OCI-LY1 (cell line): ENCODE data around the gene AADAC.
"Not testable (repeated sequence)": the region's sequence is repeated elsewhere in the genome, so short reads cannot be mapped to it uniquely, and the experiment has no call there.

Experiments used
- H2AFZ ChIP-seq: fragments of 200-600 bp; sonication (generic), shearing (Covaris generic); 2 replicates; pipeline ENCODE4 v1.6.0; 2014; ENCODE audit warnings: antibody characterized with exemption, mild to moderate bottlenecking, low read length
- H3F3A ChIP-seq: fragments of 200-600 bp; sonication (generic), shearing (Covaris generic); 2 replicates; pipeline ENCODE4 v1.6.0; 2014; ENCODE audit warnings: mild to moderate bottlenecking, antibody characterized with exemption, low read length, moderate library complexity; ENCODE audit not compliant: insufficient read depth
- H3K27ac ChIP-seq: fragments of 200-600 bp; sonication (generic); 2 replicates; pipeline ENCODE4 v1.5.1; 2014; ENCODE audit warnings: low read length, mixed run types, mild to moderate bottlenecking, low read depth; ENCODE audit not compliant: poor library complexity, severe bottlenecking
- H3K27me3 ChIP-seq: fragments of 200-600 bp; sonication (generic); 2 replicates; pipeline ENCODE4 v1.6.0; 2014; ENCODE audit warnings: antibody characterized with exemption, mild to moderate bottlenecking, low read length, moderate library complexity; ENCODE audit not compliant: insufficient read depth
- H3K36me3 ChIP-seq: fragments of 200-600 bp; sonication (generic); 2 replicates; pipeline ENCODE4 v1.6.1; 2014; ENCODE audit warnings: mild to moderate bottlenecking, antibody characterized with exemption, low read length, moderate library complexity, mixed read lengths; ENCODE audit not compliant: insufficient read depth
- H3K4me1 ChIP-seq: fragments of 200-600 bp; sonication (generic); 2 replicates; pipeline ENCODE4 v1.5.1; 2014; ENCODE audit warnings: mild to moderate bottlenecking, low read length, moderate library complexity; ENCODE audit not compliant: insufficient read depth, severe bottlenecking
- H3K4me2 ChIP-seq: fragments of 200-600 bp; sonication (generic), shearing (Covaris generic); 2 replicates; pipeline ENCODE4 v1.6.1; 2014; ENCODE audit warnings: low read length
- H3K4me3 ChIP-seq: fragments of 200-600 bp; sonication (generic); 2 replicates; pipeline ENCODE4 v1.5.1; 2014; ENCODE audit warnings: low read length, low read depth, mild to moderate bottlenecking, mixed read lengths; ENCODE audit not compliant: poor library complexity, severe bottlenecking
- H3K79me2 ChIP-seq: fragments of 200-600 bp; shearing (Covaris generic); 2 replicates; pipeline ENCODE4 v1.6.1; 2016; ENCODE audit warnings: mixed run types, low read length, mixed read lengths; ENCODE audit not compliant: insufficient read depth
- H3K9ac ChIP-seq: fragments of 200-600 bp; sonication (generic), shearing (Covaris generic); 2 replicates; pipeline ENCODE4 v1.6.1; 2014; ENCODE audit warnings: mild to moderate bottlenecking, low read length, mixed read lengths
- H3K9me2 ChIP-seq: fragments of 200-600 bp; sonication (generic), shearing (Covaris generic); 2 replicates; pipeline ENCODE4 v1.6.1; 2014; ENCODE audit warnings: low read depth, mild to moderate bottlenecking, low read length, mixed read lengths
- H3K9me3 ChIP-seq: fragments of 200-600 bp; shearing (Covaris generic); 2 replicates; pipeline ENCODE4 v1.6.1; 2014; ENCODE audit warnings: low read length, mixed read lengths
- H4K20me1 ChIP-seq: fragments of 200-600 bp; sonication (generic), shearing (Covaris generic); 2 replicates; pipeline ENCODE4 v1.6.0; 2016; ENCODE audit warnings: mild to moderate bottlenecking, low read length; ENCODE audit not compliant: insufficient read depth
- CTCF ChIP-seq: fragments of 200-600 bp; sonication (generic), shearing (Covaris generic); IDR thresholded peaks from 2 replicates; pipeline ENCODE4 v1.5.1; 2017; ENCODE audit warnings: mild to moderate bottlenecking, antibody characterized with exemption, low read length, moderate library complexity, mixed read lengths
- EZH2 ChIP-seq: fragments of 200-600 bp; sonication (generic), shearing (Covaris generic); IDR thresholded peaks from 2 replicates; pipeline ENCODE4 v1.8.0; 2017; ENCODE audit warnings: borderline replicate concordance, mixed run types, mild to moderate bottlenecking, antibody characterized with exemption, low read length, moderate library complexity, mixed read lengths

Gene AADAC

GRCh38 chr3:151787626-151788025 lies 26.3 kb upstream of the AADAC start:
- H3K4me1 ChIP-seq = no peaks in the 10 kb centered on the region
- no peak overlapping the region for H3K4me2 ChIP-seq
- no peak overlapping the region for H3K9ac ChIP-seq
- H3K9me3 ChIP-seq = no peaks in the 10 kb centered on the region
- no peak overlapping the region for H3K27ac ChIP-seq
- H3F3A ChIP-seq = no peaks in the 10 kb centered on the region
- TF ChIP-seq CTCF (no peak), EZH2 (no peak)
- no peaks in the 10 kb centered on the region; the same call in 1 of the 2 replicates for H3K9me2 ChIP-seq
- H2AFZ ChIP-seq = no peak overlapping the region
- H4K20me1 ChIP-seq = no peaks in the 10 kb centered on the region
- H3K27me3 ChIP-seq = no peaks in the 10 kb centered on the region
- H3K79me2 ChIP-seq = no peaks in the 10 kb centered on the region
- H3K36me3 ChIP-seq = no peaks in the 10 kb centered on the region
- no peak overlapping the region for H3K4me3 ChIP-seq

- Histone ChIP-seq H2AFZ (no peak overlapping the region), H3K4me1 (no peaks in the 10 kb centered on the region), H3K27me3 (no peaks in the 10 kb centered on the region), H3K36me3 (no peaks in the 10 kb centered on the region), H3K27ac (no peak overlapping the region), H3K4me2 (no peak overlapping the region), H3K4me3 (no peak overlapping the region), H3F3A (no peaks in the 10 kb centered on the region), H3K9me3 (no peaks in the 10 kb centered on the region), H3K79me2 (no peaks in the 10 kb centered on the region), H4K20me1 (no peaks in the 10 kb centered on the region), H3K9me2 (no peaks in the 10 kb centered on the region; the same call in 1 of the 2 replicates), H3K9ac (no peak overlapping the region)
- TF ChIP-seq EZH2 = no peak
- no peak for TF ChIP-seq CTCF
Observed at GRCh38 chr3:151788401-151788800, 25.5 kb upstream of the AADAC start.

GRCh38 chr3:151789853-151790463 lies 24.0 kb upstream of the AADAC start:
- H3K4me2 ChIP-seq = no peak overlapping the region
- H3K27me3 ChIP-seq = no peaks in the 10 kb centered on the region
- H3K9me3 ChIP-seq = no peaks in the 10 kb centered on the region
- H3K9me2 ChIP-seq = no peaks in the 10 kb centered on the region; the same call in 1 of the 2 replicates
- H2AFZ ChIP-seq = no peak overlapping the region
- no peaks in the 10 kb centered on the region for H4K20me1 ChIP-seq
- no peak overlapping the region for H3K9ac ChIP-seq
- no peak overlapping the region for H3K4me3 ChIP-seq
- no peak overlapping the region for H3K27ac ChIP-seq
- H3K4me1 ChIP-seq = no peaks in the 10 kb centered on the region
- no peaks in the 10 kb centered on the region for H3K79me2 ChIP-seq
- no peaks in the 10 kb centered on the region for H3K36me3 ChIP-seq
- no peaks in the 10 kb centered on the region for H3F3A ChIP-seq
- TF ChIP-seq CTCF (no peak), EZH2 (no peak)

- H4K20me1 ChIP-seq, H3K27ac ChIP-seq, H3K4me1 ChIP-seq, H3K4me3 ChIP-seq, H3K79me2 ChIP-seq, H3K9me3 ChIP-seq, H3K4me2 ChIP-seq, H3K36me3 ChIP-seq, H3K27me3 ChIP-seq, H3F3A ChIP-seq, H3K9ac ChIP-seq, H2AFZ ChIP-seq, H3K9me2 ChIP-seq: not testable (repeated sequence)
Observed at GRCh38 chr3:151790763-151791162, 23.2 kb upstream of the AADAC start.
